HG03135 (cell line): Measurements from ENCODE around the gene SCARF2.

Experiments used
- ATAC-seq: cut with Tn5 transposase; IDR thresholded peaks from one replicate; pipeline ENCODE4 v1.9.1; 2021; ENCODE audit warnings: mild to moderate bottlenecking, moderate library complexity; ENCODE audit not compliant: unreplicated experiment

SCARF2 gene

GRCh38 chr22:20441631-20442484 lies 4.2 kb upstream of the SCARF2 start:
- no peak for ATAC-seq

- no peak for ATAC-seq
These were observed 3.3 kb upstream of the SCARF2 start for GRCh38 chr22:20440637-20441591.

GRCh38 chr22:20439928-20440575 lies 2.4 kb upstream of the SCARF2 start:
- no peak for ATAC-seq

- ATAC-seq: no peak
These were observed 1.9 kb upstream of the SCARF2 start for GRCh38 chr22:20439556-20439927.

GRCh38 chr22:20438678-20439492 lies 1.3 kb upstream of the SCARF2 start:
- ATAC-seq: no peak

- no peak for ATAC-seq
These were observed 727 bp upstream of the SCARF2 start for GRCh38 chr22:20438427-20438677.

GRCh38 chr22:20436768-20437612 lies 635 bp downstream of the SCARF2 start:
- no peak for ATAC-seq

GRCh38 chr22:20436307-20436767 lies 1.3 kb downstream of the SCARF2 start:
- no peak for ATAC-seq

GRCh38 chr22:20435436-20436306 lies 2.0 kb downstream of the SCARF2 start:
- ATAC-seq: no peak

GRCh38 chr22:20434773-20435172 lies 2.9 kb downstream of the SCARF2 start:
- ATAC-seq: no peak

GRCh38 chr22:20434264-20434751 lies 3.3 kb downstream of the SCARF2 start:
- no peak for ATAC-seq

GRCh38 chr22:20433686-20434241 lies 3.9 kb downstream of the SCARF2 start:
- no peak for ATAC-seq

- no peak for ATAC-seq
These were observed 4.4 kb downstream of the SCARF2 start for GRCh38 chr22:20433191-20433590.

- no peak for ATAC-seq
These were observed 5.4 kb downstream of the SCARF2 start for GRCh38 chr22:20432244-20432686.

GRCh38 chr22:20431511-20432192 lies 6.0 kb downstream of the SCARF2 start:
- no peak for ATAC-seq

GRCh38 chr22:20430720-20431510 lies 6.7 kb downstream of the SCARF2 start:
- no peak for ATAC-seq
